Measurements from ENCODE around the gene FRMD4A.

GRCh38 chr10:14062528-14063260, 268.0 kb downstream of the FRMD4A start:
- no peak for TF ChIP-seq CTCF (IDR thresholded peaks at IDR 0.05; ENCODE audit: borderline replicate concordance, extremely low read depth, low read length, poor library complexity, severe bottlenecking)
- TF ChIP-seq EZH2 (IDR thresholded peaks at IDR 0.05; ENCODE audit: borderline replicate concordance, low read depth, low read length, severe bottlenecking): no peak
